Spleen (tissue), 7 donors: ENCODE results near the gene GJB5.

Source experiments
- POLR2A ChIP-seq, 3 donors: fragments of 450-650 bp; IDR thresholded peaks; one replicate each; pipeline ENCODE4 v1.5.1; 2017; ENCODE audit warnings: antibody characterized with exemption in 3 of 3, mild to moderate bottlenecking in 1 of 3
- TF ChIP-seq, protein P1 (sequence below), 11 experiments: fragments of 200-600 bp in 7 of 11; fragments of 450-650 bp in 4 of 11; sonication (generic) in 4 of 11; IDR thresholded peaks in 8 of 11; conservative IDR thresholded peaks in 3 of 11; 1 replicate in 7 of 11; 2 replicates in 4 of 11; pipeline versions ENCODE4 v1.4.0 to v1.8.0; 2016 to 2021; ENCODE audit warnings: antibody characterized with exemption in 11 of 11, inconsistent platforms in 4 of 11, mild to moderate bottlenecking in 1 of 11
- donor health status: DM: no; HTN: no; CAD: no; lungs with moderate emphysema.
- donor health status: DM: no; HTN: no; CAD: no.
- donor health status: DM: no; HTN: no; CAD: no.

DNA sequence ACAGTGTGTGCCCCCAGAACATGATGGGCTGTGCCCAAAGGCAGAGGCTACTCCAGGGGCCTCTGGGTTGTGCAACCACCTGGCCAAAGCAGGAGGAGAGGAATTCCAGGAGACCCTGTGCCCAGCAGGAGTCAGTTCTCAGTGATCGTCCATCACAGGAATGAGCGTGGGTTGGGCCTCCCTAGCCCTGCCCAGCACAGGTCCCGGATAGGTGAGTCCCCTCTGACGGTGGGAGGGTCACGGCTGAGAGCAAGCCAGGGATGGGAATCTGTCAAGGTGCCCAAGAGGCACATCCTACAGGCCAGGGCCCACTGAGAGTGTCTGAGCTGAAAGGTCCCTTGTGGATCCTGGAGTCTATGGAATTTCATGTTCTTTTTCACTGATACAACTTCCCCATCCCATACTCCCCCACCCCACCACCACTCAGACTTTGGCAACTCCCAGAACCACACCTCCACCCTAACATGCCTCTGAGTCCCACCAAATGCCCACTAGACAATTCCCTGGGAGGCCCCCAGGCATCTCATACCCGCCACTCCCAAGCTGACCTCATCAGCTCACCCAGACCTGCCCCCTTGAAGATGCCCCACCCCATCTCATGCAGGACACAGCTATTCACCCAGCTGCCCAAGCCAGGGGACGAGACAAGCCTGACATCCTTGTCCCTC is 7.8 kb downstream of the GJB5 start:
- TF ChIP-seq, protein P1, sequence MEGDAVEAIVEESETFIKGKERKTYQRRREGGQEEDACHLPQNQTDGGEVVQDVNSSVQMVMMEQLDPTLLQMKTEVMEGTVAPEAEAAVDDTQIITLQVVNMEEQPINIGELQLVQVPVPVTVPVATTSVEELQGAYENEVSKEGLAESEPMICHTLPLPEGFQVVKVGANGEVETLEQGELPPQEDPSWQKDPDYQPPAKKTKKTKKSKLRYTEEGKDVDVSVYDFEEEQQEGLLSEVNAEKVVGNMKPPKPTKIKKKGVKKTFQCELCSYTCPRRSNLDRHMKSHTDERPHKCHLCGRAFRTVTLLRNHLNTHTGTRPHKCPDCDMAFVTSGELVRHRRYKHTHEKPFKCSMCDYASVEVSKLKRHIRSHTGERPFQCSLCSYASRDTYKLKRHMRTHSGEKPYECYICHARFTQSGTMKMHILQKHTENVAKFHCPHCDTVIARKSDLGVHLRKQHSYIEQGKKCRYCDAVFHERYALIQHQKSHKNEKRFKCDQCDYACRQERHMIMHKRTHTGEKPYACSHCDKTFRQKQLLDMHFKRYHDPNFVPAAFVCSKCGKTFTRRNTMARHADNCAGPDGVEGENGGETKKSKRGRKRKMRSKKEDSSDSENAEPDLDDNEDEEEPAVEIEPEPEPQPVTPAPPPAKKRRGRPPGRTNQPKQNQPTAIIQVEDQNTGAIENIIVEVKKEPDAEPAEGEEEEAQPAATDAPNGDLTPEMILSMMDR (IDR thresholded peaks at IDR 0.05 in 8 of 11, conservative IDR thresholded peaks at IDR 0.05 in 3 of 11) = no peak
- no peak for TF ChIP-seq POLR2A (IDR thresholded peaks at IDR 0.05)
